HG02571 (cell line): ENCODE measurements around the gene STARD3.

Source experiments
- ATAC-seq: cut with Tn5 transposase; IDR thresholded peaks from one replicate; pipeline ENCODE4 v1.9.1; 2021; ENCODE audit warnings: mild to moderate bottlenecking, moderate library complexity; ENCODE audit not compliant: unreplicated experiment

Gene STARD3

GRCh38 chr17:39618956-39619785 is 17.8 kb upstream of the STARD3 start:
- ATAC-seq: no peak

GRCh38 chr17:39619786-39620101 is 17.2 kb upstream of the STARD3 start:
- ATAC-seq: no peak

DNA sequence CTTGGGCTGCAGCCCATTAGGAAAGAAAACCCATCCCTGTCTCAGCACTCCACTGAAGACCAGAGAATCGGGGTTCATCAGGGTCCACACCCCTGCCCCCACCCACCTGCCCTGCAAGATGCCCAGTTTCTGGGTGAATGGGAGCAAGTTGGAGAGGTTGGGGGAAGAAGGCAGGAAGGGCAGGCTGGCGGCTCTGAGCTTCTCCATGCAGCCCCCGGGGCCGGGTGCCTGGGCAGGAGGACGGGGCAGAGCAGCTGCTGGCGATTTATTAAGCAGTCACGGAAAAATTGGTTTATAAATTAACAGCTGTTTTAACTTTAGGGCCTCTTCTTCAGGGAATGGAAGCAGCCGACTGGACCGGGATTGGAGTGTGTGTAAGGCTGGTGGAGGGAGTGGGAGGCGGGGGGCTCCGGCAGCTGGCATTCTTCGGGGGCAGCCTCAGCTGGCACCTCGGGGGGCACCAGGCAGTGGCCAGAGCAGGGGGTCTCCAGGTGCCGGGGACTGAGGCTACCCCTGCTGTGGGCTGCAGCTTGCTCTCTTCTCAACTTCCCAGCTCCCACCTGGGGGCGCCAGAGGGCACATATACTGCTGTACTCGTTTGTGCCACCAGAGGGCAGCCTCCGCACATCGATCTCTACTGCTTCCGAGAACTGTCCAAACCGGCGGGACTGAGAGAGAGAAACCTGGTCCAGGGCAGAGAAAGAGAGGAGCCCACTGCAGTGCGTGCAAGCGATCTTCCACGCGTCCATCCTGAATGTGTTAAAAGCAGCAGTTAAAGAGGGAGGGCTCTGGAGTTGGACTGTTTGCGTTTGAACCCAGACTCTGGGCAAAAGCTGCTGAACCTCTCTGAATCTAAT is 15.2 kb upstream of the STARD3 start:
- no peak for ATAC-seq

DNA sequence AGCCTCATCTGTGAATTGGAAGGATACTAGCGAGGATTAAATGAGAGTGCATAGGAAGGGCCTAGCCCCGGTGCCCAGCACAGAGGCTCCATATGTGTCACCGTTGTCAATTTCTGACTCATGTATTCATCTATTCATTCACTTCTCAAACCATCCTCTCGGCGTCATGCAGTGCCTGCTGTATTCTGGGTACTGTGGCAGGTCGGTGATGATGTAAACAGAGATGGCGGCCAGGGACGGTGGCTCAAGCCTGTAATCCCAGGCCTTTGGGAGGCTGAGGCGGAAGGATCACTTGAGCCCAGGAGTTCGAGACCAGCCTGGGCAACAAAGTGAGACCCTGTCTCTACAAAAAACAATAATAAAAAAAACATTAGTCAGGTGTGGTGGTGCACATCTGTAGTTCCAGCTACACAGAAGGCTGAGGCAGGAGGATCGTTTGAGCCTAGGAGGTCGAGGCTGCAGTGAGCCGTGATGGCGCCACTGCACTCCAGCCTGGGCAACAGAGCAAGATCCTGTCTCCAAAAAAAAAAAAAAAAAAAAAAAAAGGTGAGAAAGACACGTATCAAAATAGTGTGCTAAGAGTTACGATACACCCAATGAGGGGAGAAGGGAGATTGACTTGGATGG is 14.5 kb upstream of the STARD3 start:
- ATAC-seq: no peak

DNA sequence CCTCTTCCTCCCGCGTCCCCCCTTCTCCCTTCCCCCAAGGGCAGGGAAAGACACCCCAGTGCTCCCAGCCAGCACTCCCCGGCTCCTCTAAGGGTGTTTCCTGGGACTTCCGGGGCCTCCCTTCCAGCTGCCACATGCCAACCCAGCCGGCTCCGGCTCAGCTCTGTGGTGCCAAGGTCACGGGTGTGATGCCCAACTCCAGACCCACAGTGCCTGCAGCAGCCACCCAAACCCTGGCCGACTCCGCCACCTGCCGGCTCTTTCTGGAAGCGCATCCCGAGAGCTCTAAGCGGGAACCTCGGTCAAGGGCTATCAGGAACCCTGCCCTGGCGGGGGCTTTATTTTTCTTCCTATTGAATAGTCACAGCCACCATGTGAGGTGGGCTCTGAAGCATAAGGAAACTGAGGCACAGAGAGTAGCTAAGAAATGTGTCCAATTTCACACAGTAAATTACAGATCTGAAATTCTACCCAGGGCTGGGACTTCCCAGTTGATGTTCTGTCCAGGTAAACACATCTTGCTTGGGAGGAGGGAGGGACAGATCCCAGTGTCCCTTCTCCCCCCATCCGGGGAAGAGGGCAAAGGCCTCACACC is 13.5 kb upstream of the STARD3 start:
- ATAC-seq: no peak

- ATAC-seq: no peak
Measured at GRCh38 chr17:39624313-39624712, 12.6 kb upstream of the STARD3 start.

DNA sequence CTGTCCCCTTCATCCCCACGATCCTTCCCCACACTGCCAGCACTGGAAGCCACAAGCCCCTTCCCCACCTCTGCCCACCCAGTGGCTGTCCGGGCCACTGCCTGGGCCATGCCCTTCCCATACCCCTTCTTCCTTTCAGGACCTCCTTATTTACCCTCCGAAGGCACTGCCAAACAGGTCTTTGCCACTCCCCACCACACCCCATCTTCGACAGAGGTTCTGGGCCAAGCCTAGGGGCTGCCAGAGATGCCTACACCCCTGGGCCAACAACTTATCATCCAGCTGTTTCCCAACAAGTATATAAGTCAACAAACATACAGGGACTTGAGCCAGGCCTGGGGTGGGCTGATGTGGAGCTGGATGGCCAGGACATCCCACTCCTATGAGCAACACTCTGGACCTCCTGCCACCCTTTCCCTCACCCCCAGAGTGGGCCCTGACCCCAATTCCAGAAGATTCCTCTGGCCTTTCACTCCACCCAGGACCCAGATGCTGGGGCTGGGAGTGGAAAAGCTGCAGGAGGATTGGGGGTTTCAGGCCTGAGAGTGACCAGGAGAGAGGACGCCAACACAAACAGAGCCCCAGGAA is 11.7 kb upstream of the STARD3 start:
- no peak for ATAC-seq

- ATAC-seq: no peak
Measured at GRCh38 chr17:39626171-39627046, 10.5 kb upstream of the STARD3 start, which contains the start of gene PPP1R1B. Gene PPP1R1B (plus strand): TSS chr17:39626952. CDS start chr17:39627393, 441 bp downstream.

GRCh38 chr17:39627047-39627711 is 9.8 kb upstream of the STARD3 start:
- ATAC-seq: no peak

- no peak for ATAC-seq
Measured at GRCh38 chr17:39627712-39628516, 9.0 kb upstream of the STARD3 start.

GRCh38 chr17:39628655-39629493 is 8.1 kb upstream of the STARD3 start:
- ATAC-seq: no peak

- no peak for ATAC-seq
Measured at GRCh38 chr17:39629494-39629880, 7.5 kb upstream of the STARD3 start.

- no peak for ATAC-seq
Measured at GRCh38 chr17:39629898-39630297, 7.0 kb upstream of the STARD3 start.

DNA sequence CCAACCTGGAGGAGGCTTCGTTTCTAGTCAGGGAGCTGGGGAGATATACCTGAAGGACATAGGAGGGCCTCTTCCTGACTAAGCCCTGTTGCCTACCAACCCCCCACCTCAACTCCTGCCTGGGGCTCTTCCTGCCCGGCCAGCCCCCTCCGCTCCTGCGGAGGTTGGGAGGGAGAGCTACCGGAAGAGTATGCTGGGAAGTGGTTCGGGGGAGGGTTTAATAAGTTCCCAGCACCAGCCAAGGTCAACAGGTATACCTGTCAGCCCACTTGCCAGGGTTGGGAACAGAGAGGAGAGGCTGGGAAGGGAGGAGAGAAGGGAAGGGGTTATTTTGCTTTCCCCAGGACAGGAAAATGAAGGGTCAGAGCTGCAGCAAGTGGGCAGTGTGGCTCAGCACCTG is 5.5 kb upstream of the STARD3 start:
- ATAC-seq: no peak

DNA sequence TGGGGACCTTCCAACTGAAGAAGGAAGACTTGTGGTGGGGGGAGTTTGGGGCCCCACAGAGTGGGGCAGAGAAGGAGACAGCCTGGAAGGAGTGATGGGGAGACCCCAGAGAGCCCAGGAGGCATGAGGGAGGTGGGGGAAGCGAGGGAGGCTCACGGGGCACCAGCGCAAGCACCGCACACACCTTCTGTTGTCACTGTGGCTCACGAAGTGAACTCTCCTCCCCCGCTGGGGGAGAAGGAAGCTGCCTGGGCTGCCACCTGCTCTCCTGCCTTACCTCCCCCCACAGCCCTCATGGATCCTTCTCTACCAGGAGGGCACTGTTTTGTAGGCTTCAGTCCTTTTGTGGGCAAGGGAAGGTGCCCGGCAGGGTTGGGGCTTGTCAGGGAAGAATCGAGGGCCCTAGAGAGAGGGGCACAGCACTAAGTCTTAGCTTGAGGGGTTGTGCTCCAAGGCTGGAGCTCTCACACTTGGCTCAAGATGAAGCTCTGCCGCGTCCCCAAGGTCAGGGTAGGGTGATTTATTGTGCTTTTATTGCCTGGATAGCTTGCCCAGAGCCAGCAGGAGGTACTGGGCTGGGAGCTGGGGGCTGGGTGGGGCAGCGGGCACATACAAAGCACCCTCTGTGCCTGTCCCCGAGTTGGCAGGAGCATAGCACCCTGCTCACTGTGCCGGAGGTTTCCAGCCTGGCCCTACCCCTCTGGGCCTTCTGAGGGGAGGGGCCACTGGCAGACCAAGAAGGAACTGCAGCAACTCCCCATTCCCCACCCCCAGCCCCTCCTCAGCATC is 4.6 kb upstream of the STARD3 start:
- ATAC-seq: no peak

DNA sequence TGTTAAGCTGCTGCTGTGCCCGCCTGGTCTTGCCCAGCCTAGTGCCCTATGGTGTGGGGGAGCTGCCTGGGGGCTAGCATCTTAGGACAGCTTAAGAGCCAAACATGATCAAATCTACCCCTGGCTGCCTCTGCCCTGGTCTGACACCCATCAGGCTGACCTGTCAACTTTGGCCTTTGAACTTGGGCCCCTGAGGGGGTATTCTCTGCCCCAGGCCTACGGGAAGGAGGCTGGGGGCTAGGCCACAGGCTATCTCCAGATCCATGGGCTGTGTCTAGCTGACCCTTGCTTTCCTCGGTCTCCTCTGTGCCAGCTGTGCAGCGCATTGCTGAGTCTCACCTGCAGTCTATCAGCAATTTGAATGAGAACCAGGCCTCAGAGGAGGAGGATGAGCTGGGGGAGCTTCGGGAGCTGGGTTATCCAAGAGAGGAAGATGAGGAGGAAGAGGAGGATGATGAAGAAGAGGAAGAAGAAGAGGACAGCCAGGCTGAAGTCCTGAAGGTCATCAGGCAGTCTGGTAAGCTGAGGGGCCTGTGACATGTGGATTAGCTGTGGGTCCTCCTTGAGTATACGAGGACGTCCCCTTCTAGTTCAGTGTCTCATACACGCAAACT is 3.3 kb upstream of the STARD3 start:
- no peak for ATAC-seq
